Lung microvascular endothelial cell (primary cell): ENCODE results near the gene CTRB1. TPM values are rescaled to one million over a fixed set of nuclear protein-coding genes. Genes with fewer than 3 reads are reported as not detected.
A peak's percentile ranks its signal among the peaks of the same experiment; 100 is the strongest.
"Not testable (repeated sequence)": the region's sequence is repeated elsewhere in the genome, so short reads cannot be mapped to it uniquely, and the experiment has no call there.

ENCODE experiments used
- DNase-seq, 2 donors: peaks; one replicate each; pipeline versions ENCODE4 v3.0.0 to v3.0.0-alpha.2; 2010; ENCODE audit warnings: low read depth in 2 of 2
- total RNA-seq: library from RNA; depleted of rRNA; stranded (reverse); fragments of >200 nt; gene quantifications from 2 replicates; pipeline ENCODE4 v1.2.1, GENCODE V29; 2014

Gene CTRB1
- total RNA-seq, 1 donor from 2014 or later, result not detected

- no peak for DNase-seq
Observed at GRCh38 chr16:75239542-75240122, 20.8 kb downstream of the CTRB1 start.

- not testable (repeated sequence) for DNase-seq
Observed at GRCh38 chr16:75240633-75241032, 21.8 kb downstream of the CTRB1 start.

DNA sequence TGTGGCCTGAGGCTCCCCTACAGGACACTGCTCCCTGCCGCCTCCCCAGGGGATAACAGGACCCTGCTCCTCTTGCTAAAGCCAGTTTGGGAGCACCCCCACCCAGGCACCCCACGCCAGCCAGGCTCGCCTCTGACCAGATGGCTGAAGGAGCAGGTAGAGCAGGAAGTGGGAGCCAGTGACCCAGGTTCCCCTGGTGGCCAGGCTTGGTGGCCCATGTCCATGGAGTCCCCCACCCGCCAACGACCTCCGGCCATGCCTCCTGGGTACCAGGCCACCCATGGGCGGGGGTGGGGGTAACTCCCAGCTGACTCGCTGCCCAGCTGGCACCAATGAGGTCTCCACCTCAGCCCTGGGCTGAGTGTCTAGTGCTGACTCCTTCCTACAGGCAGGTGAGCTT is 22.6 kb downstream of the CTRB1 start:
- DNase-seq, result no peak

DNA sequence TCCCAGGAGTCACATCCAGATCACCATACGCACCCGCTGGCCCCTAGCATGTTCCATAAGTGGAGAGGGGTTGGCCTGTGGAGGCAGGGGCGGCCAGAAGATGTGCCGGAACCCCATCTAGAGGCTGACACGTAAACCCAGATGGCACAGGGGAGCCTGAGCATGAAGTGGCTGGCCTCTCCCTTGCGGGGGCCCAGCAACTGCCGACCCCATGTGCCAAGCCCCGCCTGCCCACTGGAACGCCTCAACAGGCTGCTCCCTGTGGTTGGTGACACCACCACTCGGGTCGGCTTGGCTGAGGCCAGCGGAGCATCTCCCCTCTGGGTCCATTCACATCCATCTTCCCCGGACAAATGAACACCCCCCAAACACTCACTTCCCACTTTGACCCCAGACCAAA is 23.2 kb downstream of the CTRB1 start:
- DNase-seq, result no peak

- not testable (repeated sequence) for DNase-seq
Observed at GRCh38 chr16:75242436-75243078, 23.8 kb downstream of the CTRB1 start.

GRCh38 chr16:75243667-75244224 is 25.0 kb downstream of the CTRB1 start:
- DNase-seq, result no peak

DNA sequence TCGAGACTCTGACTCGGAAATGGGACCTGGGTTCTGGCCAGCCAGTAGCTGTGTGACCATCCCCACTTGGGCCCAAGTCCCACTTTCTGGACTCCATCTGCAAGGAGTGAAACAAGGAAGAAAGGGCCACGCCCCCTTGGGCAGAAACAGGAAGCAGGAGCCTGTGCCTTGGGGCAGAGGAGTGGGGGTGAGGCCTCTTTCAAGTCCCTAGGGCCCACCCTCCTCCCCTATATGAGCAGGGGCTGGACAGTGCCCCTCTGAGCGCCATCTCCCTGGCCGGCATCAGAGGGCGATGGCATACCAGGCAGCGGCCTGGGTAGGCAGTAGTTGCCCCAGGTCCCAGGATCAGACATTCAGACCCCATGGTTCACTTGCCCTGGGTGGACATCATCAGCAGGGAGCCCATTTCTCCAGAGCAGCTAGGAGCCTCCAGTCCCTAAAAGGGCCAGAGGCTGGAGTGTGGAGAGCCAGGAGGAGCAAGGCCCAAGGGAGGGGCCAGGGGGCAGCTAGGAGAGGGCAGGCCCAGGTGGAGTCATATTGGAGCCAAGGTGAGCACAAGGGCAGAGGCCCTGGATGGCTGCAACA is 25.5 kb downstream of the CTRB1 start:
- peak; percentile 35 to 58 for DNase-seq

- peak; percentile 94 to 95 for DNase-seq
Observed at GRCh38 chr16:75244844-75245758, 26.3 kb downstream of the CTRB1 start.

DNA sequence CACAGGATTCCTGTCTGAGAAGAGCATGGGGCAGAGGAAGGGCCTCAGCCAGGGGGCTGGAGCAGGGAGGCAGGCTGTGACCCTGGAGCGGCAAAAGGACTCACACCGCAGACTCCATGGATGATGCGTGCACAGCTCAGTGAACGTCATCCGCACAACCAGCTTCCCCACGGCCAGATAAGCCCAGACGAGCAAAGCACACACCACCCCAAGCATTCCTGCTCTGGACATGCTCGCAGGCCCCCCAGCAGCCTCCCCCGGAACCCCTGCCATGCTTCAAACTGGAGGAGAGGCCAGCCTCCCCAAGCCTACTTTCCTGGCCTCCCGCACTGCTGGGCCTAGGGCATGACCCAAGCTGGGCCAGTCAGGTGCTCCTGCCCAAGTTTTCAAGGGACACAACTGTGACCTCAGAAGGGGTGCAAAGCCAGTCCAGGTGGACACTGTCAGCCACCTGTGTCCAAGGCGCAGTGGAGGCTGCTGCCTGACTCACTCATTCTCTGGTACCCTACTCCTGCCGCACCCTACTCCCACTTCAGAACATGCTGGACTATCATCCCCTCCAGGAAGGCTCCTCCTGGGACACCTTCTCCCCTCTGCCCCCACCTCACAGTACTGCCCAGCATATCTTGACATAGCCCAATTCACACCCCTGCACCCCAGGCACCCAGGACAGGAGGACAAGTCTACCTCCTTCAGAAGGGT is 27.9 kb downstream of the CTRB1 start:
- peak in 1 of 2 donors; percentile 63 for DNase-seq

DNA sequence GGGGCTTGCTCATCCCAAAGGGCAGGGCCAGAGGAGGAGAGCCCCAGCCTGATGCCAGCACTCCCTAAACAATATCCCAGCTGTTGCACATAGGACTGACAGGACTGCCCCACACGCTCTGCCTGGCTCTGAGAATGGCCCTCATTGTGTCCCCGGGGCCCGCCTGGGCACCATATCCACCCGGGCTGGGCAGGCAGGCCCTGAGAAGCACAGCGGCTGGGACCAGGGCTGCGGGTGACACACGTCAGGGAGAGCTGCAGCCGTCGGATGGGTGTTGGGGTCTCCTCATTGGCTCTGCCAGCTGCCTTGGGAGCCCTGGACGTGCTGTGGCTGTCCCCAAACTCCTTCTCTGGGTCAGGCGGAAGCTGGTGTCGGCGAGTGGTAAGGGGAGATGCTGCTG is 28.5 kb downstream of the CTRB1 start:
- DNase-seq, result no peak

DNA sequence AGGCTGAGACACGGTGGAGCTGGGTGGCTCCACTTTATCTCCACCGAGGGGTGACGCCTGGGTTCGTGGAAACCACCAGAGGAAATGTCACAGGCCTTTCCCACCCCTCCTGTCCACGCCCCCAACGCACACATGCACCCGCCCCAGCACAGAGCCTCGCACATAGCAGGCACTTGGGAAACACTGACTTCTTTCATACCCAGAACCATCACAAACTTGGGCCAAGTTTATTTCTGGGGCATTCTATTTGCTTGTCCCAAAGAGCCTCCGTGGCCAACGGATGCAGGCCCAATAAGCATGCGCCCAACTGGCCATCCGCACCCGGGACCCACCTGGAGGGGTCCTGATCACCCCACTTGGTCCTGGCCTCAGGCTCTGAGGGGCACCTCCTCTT is 29.4 kb downstream of the CTRB1 start:
- peak in 1 of 2 donors; percentile 74 for DNase-seq

- peak in 1 of 2 donors; percentile 40 for DNase-seq
Observed at GRCh38 chr16:75248536-75249380, 30.0 kb downstream of the CTRB1 start.

DNA sequence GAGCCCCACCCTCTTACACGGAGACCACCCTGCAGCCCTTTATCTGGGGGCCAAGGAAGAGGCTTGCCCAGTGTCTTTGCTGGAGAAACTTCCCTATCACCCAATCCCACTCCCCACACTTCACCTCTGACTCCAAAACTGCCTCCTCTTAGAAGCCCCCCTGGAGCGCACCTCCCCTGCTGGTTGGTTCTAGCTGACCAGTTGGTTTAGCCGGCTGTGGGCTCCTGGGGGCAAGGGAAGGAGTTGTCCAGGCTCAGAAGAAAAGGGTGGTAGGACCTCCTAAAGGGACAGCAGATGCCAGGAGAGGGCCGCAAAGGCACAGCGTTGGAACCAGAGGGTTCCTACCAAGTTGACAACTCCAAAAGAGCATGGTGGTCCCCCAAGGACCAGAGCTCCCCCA is 30.7 kb downstream of the CTRB1 start:
- DNase-seq, result peak in 1 of 2 donors; percentile 33

DNA sequence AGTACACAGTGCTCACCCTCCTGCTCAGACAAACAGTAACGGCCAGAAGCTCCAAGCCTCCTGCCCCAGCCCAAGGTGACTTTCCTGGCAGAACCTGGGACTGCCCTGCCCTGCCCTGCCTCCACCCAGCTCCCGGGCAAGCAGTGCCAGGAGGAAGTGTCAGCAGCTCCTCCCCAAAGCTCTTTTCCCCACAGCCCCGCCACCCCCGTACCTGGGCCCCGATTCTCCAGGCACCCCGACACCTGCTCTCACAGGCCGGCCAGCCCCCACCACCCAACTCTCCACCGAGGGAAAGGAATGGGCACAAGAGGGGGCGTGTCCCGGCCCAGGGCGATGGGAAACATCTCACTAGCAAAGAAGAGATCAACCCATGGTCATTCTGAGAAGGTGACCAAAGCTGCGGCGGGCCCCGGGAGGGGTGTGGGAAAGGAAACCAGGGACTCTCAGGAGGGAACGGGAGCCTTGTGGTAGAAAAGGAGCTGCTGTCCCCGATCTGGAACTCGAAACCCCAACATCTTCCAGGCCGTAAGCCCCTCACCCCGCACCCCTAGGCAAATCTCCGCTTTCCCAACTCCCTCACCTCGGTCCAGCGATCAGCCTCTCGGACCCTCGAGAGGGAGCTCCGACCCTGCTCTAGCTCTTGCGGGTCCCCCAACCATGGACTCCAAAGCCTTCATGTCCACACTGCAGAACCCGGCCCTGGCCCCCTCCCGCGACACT is 31.5 kb downstream of the CTRB1 start:
- DNase-seq, result peak in 1 of 2 donors; percentile 47

GRCh38 chr16:75250809-75251279 is 32.1 kb downstream of the CTRB1 start:
- peak in 1 of 2 donors; percentile 56 for DNase-seq

- DNase-seq, result peak; percentile 92 to 95
Observed at GRCh38 chr16:75251280-75252048, 32.7 kb downstream of the CTRB1 start, which contains the start of gene BCAR1. Gene BCAR1, minus strand, starts transcription at chr16:75251624. Its CDS starts 142 bp downstream, at chr16:75251482.

- no peak for DNase-seq
Observed at GRCh38 chr16:75252049-75252864, 33.5 kb downstream of the CTRB1 start.
